ENCODE results near the gene UTF1.

GRCh38 chr10:133249975-133250754 is 20.1 kb downstream of the UTF1 start:
- no peak for TF ChIP-seq CTCF (IDR thresholded peaks at IDR 0.05)
- TF ChIP-seq EZH2 (IDR thresholded peaks at IDR 0.05; ENCODE audit: borderline replicate concordance, insufficient read depth, low read depth, low read length, poor library complexity, severe bottlenecking) = no peak
